ENCODE results near the gene IL36G. TPM values are rescaled to one million over a fixed set of nuclear protein-coding genes. Genes with fewer than 3 reads are reported as not detected.
A peak's percentile ranks its signal among the peaks of the same experiment; 100 is the strongest.

The IL36G gene
- total RNA-seq, 2 experiments from 2014 or later = not detected

- ChIA-PET POLR2A (no interaction called here), CTCF (ENCODE audit: unreplicated experiment) (no interaction called here)
- Histone ChIP-seq H3K4me1 (ENCODE audit: insufficient read depth, low read length, poor library complexity, severe bottlenecking) (no peaks in the 10 kb centered on the region), H2AFZ (ENCODE audit: low read length) (no peak overlapping the region), H3K4me3 (ENCODE audit: low read depth, low read length, poor library complexity, severe bottlenecking) (no peak overlapping the region), H3K9me3 (ENCODE audit: low read length) (no peaks in the 10 kb centered on the region), H3K79me2 (ENCODE audit: insufficient read depth, low read depth, low read length) (no peaks in the 10 kb centered on the region), H3K36me3 (ENCODE audit: insufficient read depth, low read length) (no peaks in the 10 kb centered on the region), H4K20me1 (ENCODE audit: insufficient read depth, low read length) (no peaks in the 10 kb centered on the region), H3K9me2 (ENCODE audit: insufficient read depth, low read length) (no peaks in the 10 kb centered on the region), H3K4me2 (ENCODE audit: low read length) (no peak overlapping the region), H3K27ac (ENCODE audit: low read depth, low read length, poor library complexity, severe bottlenecking) (no peak overlapping the region)
- TF ChIP-seq CTCF (conservative IDR thresholded peaks at IDR 0.05; ENCODE audit: low read length) = 0 out of 2 replicates have a peak, but pooled peaks have one; percentile 23
- TF ChIP-seq EZH2phosphoT487 (IDR thresholded peaks at IDR 0.05; ENCODE audit: borderline replicate concordance, low read depth, low read length) = no peak
- no TSS peak for BruUV-seq (replicated peaks)
- no peak for DNase-seq (ENCODE audit: low spot score)
- intact Hi-C loops (cut with micrococcal nuclease; ENCODE audit: unreplicated experiment) = no loop called here
These were observed 17.5 kb upstream of the IL36G start for GRCh38 chr2:112960230-112960825.

DNA sequence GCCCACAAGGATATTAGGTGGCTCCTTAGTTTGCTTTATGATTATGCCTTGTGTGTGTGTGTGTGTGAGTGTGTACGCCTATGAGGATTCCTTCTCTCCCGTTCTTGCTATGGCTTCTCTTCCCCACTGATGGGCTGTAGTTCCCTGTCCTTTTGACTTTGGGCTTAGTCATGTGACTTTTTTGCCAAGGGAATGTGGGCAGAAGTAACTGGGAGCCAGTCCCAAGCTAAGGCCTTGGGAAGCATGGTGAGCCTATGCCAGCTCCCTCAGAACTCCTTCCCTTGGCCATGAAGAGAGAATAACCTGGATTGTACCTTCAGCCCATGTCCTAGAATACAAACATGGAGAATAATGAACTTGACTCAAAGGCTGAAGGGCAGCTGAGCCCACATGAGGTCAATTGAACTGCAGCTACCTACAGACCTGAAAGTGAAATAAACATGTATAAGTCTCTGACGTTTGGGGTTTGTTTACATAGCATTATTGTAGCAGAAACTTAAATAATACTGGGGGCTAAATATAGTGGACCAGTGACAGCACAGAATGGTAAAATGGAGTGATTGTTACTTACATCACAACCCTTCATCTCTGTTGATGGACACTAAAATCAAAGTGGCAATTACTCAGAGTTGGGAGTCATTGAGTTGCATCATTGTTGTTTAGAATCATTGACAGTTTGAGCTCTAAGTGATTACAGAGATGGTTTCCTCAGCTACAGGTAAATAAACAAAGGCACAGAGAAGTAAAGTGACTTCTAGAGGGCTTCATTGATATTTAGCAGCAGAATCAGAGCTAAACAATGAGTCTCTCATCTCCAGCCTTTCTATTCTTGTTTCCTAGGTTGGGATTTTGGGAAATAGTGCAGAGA, 15.3 kb upstream of the IL36G start:
- H3K79me2 ChIP-seq (ENCODE audit: insufficient read depth, low read depth, low read length) = no peaks in the 10 kb centered on the region
- H3K4me3 ChIP-seq (ENCODE audit: low read depth, low read length, poor library complexity, severe bottlenecking) = no peak overlapping the region
- H4K20me1 ChIP-seq (ENCODE audit: insufficient read depth, low read length) = no peaks in the 10 kb centered on the region
- no peaks in the 10 kb centered on the region for H3K9me3 ChIP-seq (ENCODE audit: low read length)
- no TSS peak for BruUV-seq (replicated peaks)
- no peaks in the 10 kb centered on the region for H3K9me2 ChIP-seq (ENCODE audit: insufficient read depth, low read length)
- intact Hi-C loops (cut with micrococcal nuclease; ENCODE audit: unreplicated experiment) = no loop called here
- no peak overlapping the region for H2AFZ ChIP-seq (ENCODE audit: low read length)
- TF ChIP-seq CTCF (conservative IDR thresholded peaks at IDR 0.05; ENCODE audit: low read length) = no peak
- no peak for TF ChIP-seq EZH2phosphoT487 (IDR thresholded peaks at IDR 0.05; ENCODE audit: borderline replicate concordance, low read depth, low read length)
- H3K4me2 ChIP-seq (ENCODE audit: low read length) = no peak overlapping the region
- no peak for DNase-seq (ENCODE audit: low spot score)
- ChIA-PET CTCF (ENCODE audit: unreplicated experiment) (interaction anchor here (0.7 kb wide), 1 partner anchor 13 kb away, joined by 3 read pairs; no protein-coding TSS in a partner anchor), POLR2A (interaction anchor here (0.6 kb wide), 1 partner anchor 201 kb away, joined by 3 read pairs; no protein-coding TSS in a partner anchor)
- no peaks in the 10 kb centered on the region for H3K4me1 ChIP-seq (ENCODE audit: insufficient read depth, low read length, poor library complexity, severe bottlenecking)
- no peak overlapping the region for H3K27ac ChIP-seq (ENCODE audit: low read depth, low read length, poor library complexity, severe bottlenecking)
- no peaks in the 10 kb centered on the region for H3K36me3 ChIP-seq (ENCODE audit: insufficient read depth, low read length)
